Lower leg skin (tissue), 3 donors: ENCODE data around the gene CYB5A.

Experiments used
- POLR2A ChIP-seq, 2 donors: fragments of 450-650 bp; IDR thresholded peaks; one replicate each; pipeline ENCODE4 v1.6.1; 2016 to 2017; ENCODE audit warnings: antibody characterized with exemption in 2 of 2, mild to moderate bottlenecking in 1 of 2, moderate library complexity in 1 of 2
- TF ChIP-seq, protein P1 (sequence below), 3 donors: fragments of 450-650 bp; IDR thresholded peaks; one replicate each; pipeline ENCODE4 v1.5.1; 2016; ENCODE audit warnings: antibody characterized with exemption in 3 of 3, mild to moderate bottlenecking in 3 of 3, moderate library complexity in 2 of 3

DNA sequence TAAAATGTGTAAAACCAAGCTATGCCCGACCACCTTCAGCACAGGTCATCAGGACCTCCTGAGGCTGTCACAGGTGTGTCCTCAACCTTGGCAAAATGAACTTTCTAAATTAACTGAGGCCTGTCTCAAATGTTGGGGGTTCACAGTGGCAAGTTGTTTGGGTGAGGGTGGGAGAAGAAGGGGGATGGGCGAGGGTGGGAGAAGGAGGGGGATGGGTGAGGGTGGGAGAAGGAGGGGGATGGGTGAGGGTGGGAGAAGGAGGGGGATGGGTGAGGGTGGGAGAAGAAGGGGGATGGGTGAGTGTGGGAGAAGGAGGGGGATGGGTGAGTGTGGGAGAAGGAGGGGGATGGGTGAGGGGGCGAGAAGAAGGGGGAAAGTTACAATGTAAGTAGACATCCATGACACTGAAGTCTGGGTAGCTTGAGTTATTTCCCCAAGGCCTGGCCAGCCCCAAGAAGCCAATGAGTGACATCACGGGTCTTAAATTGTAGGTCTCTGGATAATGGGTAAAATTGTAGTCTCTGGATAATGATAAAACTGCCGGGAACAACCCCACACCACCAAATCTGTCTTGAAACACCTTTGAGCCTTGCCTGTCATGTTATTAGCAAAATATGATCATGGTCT lies 87.1 kb downstream of the CYB5A start:
- no peak for TF ChIP-seq POLR2A (IDR thresholded peaks at IDR 0.05)
- TF ChIP-seq, protein P1, sequence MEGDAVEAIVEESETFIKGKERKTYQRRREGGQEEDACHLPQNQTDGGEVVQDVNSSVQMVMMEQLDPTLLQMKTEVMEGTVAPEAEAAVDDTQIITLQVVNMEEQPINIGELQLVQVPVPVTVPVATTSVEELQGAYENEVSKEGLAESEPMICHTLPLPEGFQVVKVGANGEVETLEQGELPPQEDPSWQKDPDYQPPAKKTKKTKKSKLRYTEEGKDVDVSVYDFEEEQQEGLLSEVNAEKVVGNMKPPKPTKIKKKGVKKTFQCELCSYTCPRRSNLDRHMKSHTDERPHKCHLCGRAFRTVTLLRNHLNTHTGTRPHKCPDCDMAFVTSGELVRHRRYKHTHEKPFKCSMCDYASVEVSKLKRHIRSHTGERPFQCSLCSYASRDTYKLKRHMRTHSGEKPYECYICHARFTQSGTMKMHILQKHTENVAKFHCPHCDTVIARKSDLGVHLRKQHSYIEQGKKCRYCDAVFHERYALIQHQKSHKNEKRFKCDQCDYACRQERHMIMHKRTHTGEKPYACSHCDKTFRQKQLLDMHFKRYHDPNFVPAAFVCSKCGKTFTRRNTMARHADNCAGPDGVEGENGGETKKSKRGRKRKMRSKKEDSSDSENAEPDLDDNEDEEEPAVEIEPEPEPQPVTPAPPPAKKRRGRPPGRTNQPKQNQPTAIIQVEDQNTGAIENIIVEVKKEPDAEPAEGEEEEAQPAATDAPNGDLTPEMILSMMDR (IDR thresholded peaks at IDR 0.05): no peak
